H1 (cell line): Measurements from ENCODE around the gene GNAL. TPM values are rescaled to one million over a fixed set of nuclear protein-coding genes. Genes with fewer than 3 reads are reported as not detected.

Source experiments
- CTCF ChIA-PET: fragments of 300-600 bp; sonication (Branson Sonifier 250); formaldehyde crosslinking; loops from one replicate; lab custom pipeline; 2021; ENCODE audit not compliant: partially characterized antibody; lab: Charles Lee
- POLR2A ChIA-PET: fragments of 300-600 bp; sonication (Branson Sonifier 250); formaldehyde crosslinking; loops from one replicate; lab custom pipeline; 2021; ENCODE audit warnings: inconsistent platforms; ENCODE audit not compliant: partially characterized antibody; lab: Charles Lee
- DNase-seq, 2 experiments: peaks; one replicate each; pipeline versions ENCODE4 v3.0.0 to v3.0.0-alpha.2; 2010 to 2022; ENCODE audit warnings: low spot score in 2 of 2, low read depth in 1 of 2, mixed read lengths in 1 of 2
- FAIRE-seq: peaks from 2 replicates; lab custom pipeline; 2011; peaks lifted over from hg19 to GRCh38; lab: Jason Lieb, UNC
- H2AFZ ChIP-seq: 2 replicates; pipeline ENCODE4 v1.8.1; 2012; ENCODE audit warnings: low read length, inconsistent platforms
- H2AK5ac ChIP-seq: 2 replicates; pipeline ENCODE4 v1.6.1; 2013; ENCODE audit warnings: low read depth, low read length
- H2BK120ac ChIP-seq: replicated peaks from 2 replicates; pipeline ENCODE3; 2013; ENCODE audit warnings: low read depth, low read length, inconsistent platforms
- H2BK12ac ChIP-seq: 2 replicates; pipeline ENCODE4 v1.6.1; 2013; ENCODE audit warnings: low read depth, low read length
- H2BK15ac ChIP-seq: 2 replicates; pipeline ENCODE4 v1.6.1; 2013; ENCODE audit warnings: low read length
- H2BK20ac ChIP-seq: 2 replicates; pipeline ENCODE4 v1.6.1; 2013; ENCODE audit warnings: low read length
- H2BK5ac ChIP-seq: 2 replicates; pipeline ENCODE4 v1.6.1; 2013; ENCODE audit warnings: low read depth, low read length
- H3K14ac ChIP-seq: 2 replicates; pipeline ENCODE4 v1.6.1; 2013; ENCODE audit warnings: inconsistent platforms; ENCODE audit not compliant: insufficient read length
- H3K18ac ChIP-seq: 2 replicates; pipeline ENCODE4 v1.6.1; 2013; ENCODE audit warnings: low read length; ENCODE audit errors: extremely low read depth
- H3K23ac ChIP-seq: 2 replicates; pipeline ENCODE4 v1.6.1; 2013; ENCODE audit warnings: inconsistent platforms; ENCODE audit not compliant: insufficient read length
- H3K23me2 ChIP-seq: 2 replicates; pipeline ENCODE4 v1.6.1; 2013; ENCODE audit warnings: low read depth, low read length
- H3K27ac ChIP-seq: 2 replicates; pipeline ENCODE4 v1.6.1; 2011; ENCODE audit warnings: low read depth, low read length, inconsistent platforms
- H3K27me3 ChIP-seq, 4 experiments: replicated peaks in 1 of 4; 1 replicate in 1 of 4; 2 replicates in 3 of 4; pipeline versions ENCODE4 v1.6.1 to v1.8.1; 2011 to 2013; ENCODE audit warnings: low read length in 3 of 4, mild to moderate bottlenecking in 3 of 4, inconsistent platforms in 2 of 4, mixed read lengths in 2 of 4, moderate library complexity in 1 of 4; ENCODE audit not compliant: control insufficient read depth in 3 of 4, insufficient read depth in 3 of 4; ENCODE audit errors: extremely low read depth in 1 of 4
- H3K36me3 ChIP-seq, 4 experiments: 2 replicates each; pipeline versions ENCODE4 v1.6.1 to v1.8.1; 2011 to 2013; ENCODE audit warnings: mild to moderate bottlenecking in 4 of 4, low read length in 3 of 4, moderate library complexity in 2 of 4, control low read depth in 1 of 4, inconsistent platforms in 1 of 4; ENCODE audit not compliant: insufficient read depth in 4 of 4, control insufficient read depth in 2 of 4
- H3K4ac ChIP-seq: replicated peaks from 2 replicates; pipeline ENCODE3; 2013; ENCODE audit warnings: low read length, low read depth, mixed read lengths, inconsistent platforms; ENCODE audit not compliant: insufficient read length
- H3K4me1 ChIP-seq, 4 experiments: replicated peaks in 1 of 4; 1 replicate in 1 of 4; 2 replicates in 3 of 4; pipeline versions ENCODE4 v1.6.1 to v1.8.1; 2011 to 2013; ENCODE audit warnings: low read length in 3 of 4, inconsistent platforms in 2 of 4, mixed read lengths in 1 of 4; ENCODE audit not compliant: insufficient read depth in 4 of 4, control insufficient read depth in 3 of 4
- H3K4me2 ChIP-seq, 2 experiments: 2 replicates each; pipeline versions ENCODE4 v1.6.1 to v1.8.1; 2011 to 2013; ENCODE audit warnings: low read depth in 2 of 2, low read length in 2 of 2, control low read depth in 1 of 2, inconsistent platforms in 1 of 2, mild to moderate bottlenecking in 1 of 2; ENCODE audit not compliant: insufficient read depth in 1 of 2
- H3K4me3 ChIP-seq, 4 experiments: fragments of 200-600, 300-600 bp in 1 of 4; sonication (generic), shearing (Covaris generic), sonication (Bioruptor Twin) in 1 of 4; 2 replicates each; pipeline versions ENCODE4 v1.5.1 to v1.8.1; 2011 to 2016; ENCODE audit warnings: low read length in 4 of 4, low read depth in 3 of 4, control low read depth in 2 of 4, inconsistent platforms in 2 of 4, mild to moderate bottlenecking in 2 of 4, mixed read lengths in 1 of 4, moderate library complexity in 1 of 4; ENCODE audit not compliant: insufficient read depth in 2 of 4; ENCODE audit errors: extremely low read depth in 1 of 4
- H3K56ac ChIP-seq: replicated peaks from 2 replicates; pipeline ENCODE3; 2013; ENCODE audit warnings: low read depth, mild to moderate bottlenecking, mixed read lengths, low read length, inconsistent platforms; ENCODE audit not compliant: insufficient read length
- H3K79me1 ChIP-seq: 2 replicates; pipeline ENCODE4 v1.6.1; 2013; ENCODE audit warnings: low read depth, low read length, control low read depth
- H3K79me2 ChIP-seq, 2 experiments: 2 replicates each; pipeline versions ENCODE4 v1.6.1 to v1.8.1; 2012 to 2013; ENCODE audit warnings: low read length in 2 of 2, mild to moderate bottlenecking in 2 of 2, inconsistent platforms in 1 of 2; ENCODE audit not compliant: insufficient read depth in 2 of 2, control insufficient read depth in 1 of 2
- H3K9ac ChIP-seq, 4 experiments: replicated peaks in 1 of 4; 1 replicate in 1 of 4; 2 replicates in 3 of 4; pipeline versions ENCODE4 v1.6.1 to v1.8.1; 2011 to 2013; ENCODE audit warnings: low read depth in 3 of 4, low read length in 3 of 4, control low read depth in 2 of 4, mild to moderate bottlenecking in 2 of 4, moderate library complexity in 2 of 4, inconsistent platforms in 1 of 4; ENCODE audit errors: extremely low read depth in 1 of 4
- H3K9me3 ChIP-seq, 2 experiments: 2 replicates each; pipeline versions ENCODE4 v1.6.1 to v1.8.1; 2012 to 2013; ENCODE audit warnings: mild to moderate bottlenecking in 2 of 2, moderate library complexity in 2 of 2, control low read depth in 1 of 2, inconsistent platforms in 1 of 2, low read depth in 1 of 2, low read length in 1 of 2, mixed read lengths in 1 of 2; ENCODE audit not compliant: insufficient read depth in 2 of 2
- H4K20me1 ChIP-seq, 2 experiments: replicated peaks in 1 of 2; 2 replicates each; pipeline versions ENCODE3 to v1.8.1; 2011 to 2013; ENCODE audit warnings: inconsistent platforms in 2 of 2, low read length in 2 of 2, mild to moderate bottlenecking in 1 of 2; ENCODE audit not compliant: insufficient read depth in 2 of 2, control insufficient read depth in 1 of 2
- H4K5ac ChIP-seq: 2 replicates; pipeline ENCODE4 v1.6.1; 2013; ENCODE audit warnings: low read length, low read depth, mixed read lengths, inconsistent platforms; ENCODE audit not compliant: insufficient read length
- H4K8ac ChIP-seq: 2 replicates; pipeline ENCODE4 v1.8.0; 2013; ENCODE audit warnings: mild to moderate bottlenecking, moderate library complexity, low read length, inconsistent platforms; ENCODE audit not compliant: insufficient read depth; ENCODE audit errors: extremely low read depth
- H4K91ac ChIP-seq: replicated peaks from 2 replicates; pipeline ENCODE3; 2013; ENCODE audit warnings: low read length, mixed read lengths, inconsistent platforms; ENCODE audit not compliant: insufficient read length
- BACH1 ChIP-seq: IDR thresholded peaks from 2 replicates; pipeline ENCODE4 v1.6.1; 2012; ENCODE audit warnings: low read length, improper control_type of control experiment
- CHD2 ChIP-seq: IDR thresholded peaks from 2 replicates; pipeline ENCODE4 v1.6.1; 2012; ENCODE audit warnings: low read length, improper control_type of control experiment
- CREB1 ChIP-seq: IDR thresholded peaks from 2 replicates; pipeline ENCODE4 v1.6.1; 2012; ENCODE audit warnings: inconsistent platforms
- HDAC2 ChIP-seq, 2 experiments: fragments of 300-600 bp in 1 of 2; sonication (generic) in 1 of 2; IDR thresholded peaks; 2 replicates each; pipeline ENCODE4 v1.6.1; 2011 to 2012; ENCODE audit warnings: low read depth in 2 of 2, low read length in 2 of 2, mild to moderate bottlenecking in 2 of 2, moderate library complexity in 2 of 2, borderline replicate concordance in 1 of 2, inconsistent platforms in 1 of 2
- HDAC6 ChIP-seq: IDR thresholded peaks from one replicate; pipeline ENCODE4 v1.7.1; 2012; ENCODE audit warnings: low read depth, mild to moderate bottlenecking, inconsistent platforms, low read length, moderate library complexity
- KDM1A ChIP-seq: fragments of 200-600, 300-600 bp; sonication (generic); IDR thresholded peaks from 2 replicates; pipeline ENCODE4 v1.7.1; 2016; ENCODE audit warnings: mild to moderate bottlenecking, low read length, borderline replicate concordance
- KDM4A ChIP-seq: IDR thresholded peaks from one replicate; pipeline ENCODE4 v1.7.1; 2012; ENCODE audit warnings: low read depth, mild to moderate bottlenecking, moderate library complexity, low read length, inconsistent platforms; ENCODE audit not compliant: severe bottlenecking
- POU5F1 ChIP-seq: IDR thresholded peaks from 2 replicates; pipeline ENCODE4 v1.6.1; 2011; ENCODE audit warnings: low read depth, mild to moderate bottlenecking, low read length, moderate library complexity
- RAD21 ChIP-seq, 2 experiments: IDR thresholded peaks in 1 of 2; conservative IDR thresholded peaks in 1 of 2; 2 replicates each; pipeline ENCODE4 v1.6.1; 2011; ENCODE audit warnings: low read depth in 2 of 2, low read length in 2 of 2, improper control_type of control experiment in 1 of 2, inconsistent platforms in 1 of 2, mild to moderate bottlenecking in 1 of 2, moderate library complexity in 1 of 2
- RBBP5 ChIP-seq: IDR thresholded peaks from 2 replicates; pipeline ENCODE4 v1.7.1; 2012; ENCODE audit warnings: low read depth, mild to moderate bottlenecking, inconsistent platforms, low read length, moderate library complexity, borderline replicate concordance
- SRF ChIP-seq: IDR thresholded peaks from 2 replicates; pipeline ENCODE4 v1.6.1; 2011; ENCODE audit warnings: mild to moderate bottlenecking, low read depth, low read length, moderate library complexity
- polyA plus RNA-seq, 7 experiments: library from polyadenylated mRNA; depleted of rRNA in 3 of 7; stranded (reverse) in 5 of 7; unstranded in 2 of 7; fragments of >200 nt in 5 of 7; fragments of 200-250 nt in 2 of 7; gene quantifications; 1 replicate in 5 of 7; 2 replicates in 1 of 7; 4 replicates in 1 of 7; pipeline versions ENCODE4 v1.2.1 to v1.2.3, GENCODE V29; 2011 to 2013; ENCODE audit warnings: missing spikeins in 2 of 7, mixed read lengths in 2 of 7
- total RNA-seq: library from RNA; stranded (reverse); fragmentation: NEBNext Ultra II Directional; extraction: Animal tissue kit (Norgen Biotek cat#: 25700); gene quantifications from 2 replicates; pipeline ENCODE4 v1.2.1, GENCODE V29; 2021
- TF ChIP-seq, protein P1 (sequence below): IDR thresholded peaks from 2 replicates; pipeline ENCODE4 v1.6.1; 2012; ENCODE audit warnings: inconsistent platforms
- TF ChIP-seq, protein P2 (sequence below): IDR thresholded peaks from 2 replicates; pipeline ENCODE4 v1.6.1; 2012; ENCODE audit warnings: inconsistent platforms

Gene GNAL
- total and polyA plus RNA-seq, 2 of the 8 experiments (the other 6 are each of a cell fraction or from before 2014, with no cell fraction given) = 13.2 to 18.3 TPM

DNA sequence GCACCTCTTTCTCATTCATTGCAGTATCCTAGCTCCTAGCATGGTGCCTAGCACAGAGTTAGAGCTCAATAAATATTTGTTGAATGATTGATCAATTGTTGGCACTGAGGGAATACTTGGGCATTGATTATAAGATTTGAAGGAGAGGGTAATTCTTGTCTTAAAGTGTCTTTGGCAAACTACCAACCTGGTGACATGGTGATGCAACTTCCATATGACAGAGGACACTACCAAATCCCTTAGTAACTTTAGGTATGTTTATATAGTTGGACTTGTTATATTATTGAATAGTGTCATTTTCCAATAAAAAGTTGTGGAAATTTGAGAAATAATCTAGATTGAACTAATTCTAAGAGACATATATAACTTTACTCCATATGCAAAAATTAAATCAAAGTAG lies 103.6 kb downstream of the GNAL start:
- Histone ChIP-seq H3K14ac (no peak overlapping the region), H3K79me2 (no peaks in the 10 kb centered on the region), H3K4me1 (peaks cover 3 to 23% (median 8%) of the 10 kb centered on the region in 4 experiments; a peak in 6 of 7 replicates), H2AK5ac (no peak overlapping the region), H2AFZ (no peak overlapping the region), H2BK20ac (no peak overlapping the region), H2BK120ac (no peak overlapping the region), H3K27me3 (no peaks in the 10 kb centered on the region), H3K18ac (no peak overlapping the region), H3K9ac (no peak overlapping the region), H2BK15ac (no peak overlapping the region), H3K9me3 (peaks cover 0 to 7% of the 10 kb centered on the region in 2 experiments; a peak in 1 of 4 replicates), H3K4ac (no peak overlapping the region), H2BK12ac (no peak overlapping the region), H4K91ac (no peak overlapping the region), H3K23ac (no peak overlapping the region), H4K8ac (no peak overlapping the region), H3K36me3 (no peaks in the 10 kb centered on the region), H3K56ac (no peak overlapping the region), H4K5ac (no peak overlapping the region), H4K20me1 (no peaks in the 10 kb centered on the region), H2BK5ac (no peak overlapping the region), H3K79me1 (no peaks in the 10 kb centered on the region; the same call in 1 of the 2 replicates), H3K27ac (no peak overlapping the region), H3K4me2 (no peak overlapping the region), H3K4me3 (no peak overlapping the region), H3K23me2 (no peaks in the 10 kb centered on the region)
- CTCF ChIA-PET = interaction anchor here (1.5 to 2.3 kb wide), 4 partner anchors 34 to 203 kb away, joined by 4 to 6 read pairs (median 5); no protein-coding TSS in a partner anchor
- FAIRE-seq = no peak
- POLR2A ChIA-PET = no interaction called here
- DNase-seq = no peak
- no peak for TF ChIP-seq KDM1A
- TF ChIP-seq, protein P1, sequence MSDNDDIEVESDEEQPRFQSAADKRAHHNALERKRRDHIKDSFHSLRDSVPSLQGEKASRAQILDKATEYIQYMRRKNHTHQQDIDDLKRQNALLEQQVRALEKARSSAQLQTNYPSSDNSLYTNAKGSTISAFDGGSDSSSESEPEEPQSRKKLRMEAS = no peak
- TF ChIP-seq, protein P2, sequence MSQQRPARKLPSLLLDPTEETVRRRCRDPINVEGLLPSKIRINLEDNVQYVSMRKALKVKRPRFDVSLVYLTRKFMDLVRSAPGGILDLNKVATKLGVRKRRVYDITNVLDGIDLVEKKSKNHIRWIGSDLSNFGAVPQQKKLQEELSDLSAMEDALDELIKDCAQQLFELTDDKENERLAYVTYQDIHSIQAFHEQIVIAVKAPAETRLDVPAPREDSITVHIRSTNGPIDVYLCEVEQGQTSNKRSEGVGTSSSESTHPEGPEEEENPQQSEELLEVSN = no peak
- TF ChIP-seq CREB1 = no peak
- TF ChIP-seq HDAC2 (IDR thresholded peaks at IDR 0.05; ENCODE audit: borderline replicate concordance in 1 of 2, low read depth in 2 of 2, low read length in 2 of 2) = no peak
- TF ChIP-seq RBBP5 = no peak
- no peak for TF ChIP-seq KDM4A
- no peak for TF ChIP-seq SRF
- TF ChIP-seq CHD2 = no peak
- TF ChIP-seq BACH1 = no peak
- TF ChIP-seq HDAC6 = no peak
- TF ChIP-seq RAD21 (IDR thresholded peaks at IDR 0.05 in 1 of 2, conservative IDR thresholded peaks at IDR 0.05 in 1 of 2; ENCODE audit: low read depth in 2 of 2, low read length in 2 of 2) = no peak
- TF ChIP-seq POU5F1 = no peak
